Stomach (tissue), 9 donors: ENCODE measurements around the gene ANXA2. TPM values are rescaled to one million over a fixed set of nuclear protein-coding genes. Genes with fewer than 3 reads are reported as not detected.

Source experiments
- DNase-seq, 2 donors: peaks; one replicate each; pipeline versions ENCODE4 v3.0.0 to v3.0.0-alpha.2; 2013 to 2019
- H3K27ac ChIP-seq, 5 donors: fragments of 200-600 bp in 4 of 5; sonication (generic) in 4 of 5; one replicate each; pipeline ENCODE4 v1.5.1; 2013 to 2019; ENCODE audit warnings: mild to moderate bottlenecking in 1 of 5, moderate library complexity in 1 of 5
- H3K27me3 ChIP-seq, 3 donors: fragments of 200-600 bp; sonication (generic); one replicate each; pipeline ENCODE4 v1.5.1; 2017 to 2019; ENCODE audit warnings: mixed run types in 1 of 3
- H3K36me3 ChIP-seq, 4 donors: fragments of 200-600 bp; sonication (generic); 1 replicate in 3 of 4; 2 replicates in 1 of 4; pipeline ENCODE4 v1.5.1; 2016 to 2019
- H3K4me1 ChIP-seq, 4 donors: fragments of 200-600 bp; sonication (generic); one replicate each; pipeline ENCODE4 v1.5.1; 2016 to 2019
- H3K4me3 ChIP-seq, 4 donors: fragments of 200-600 bp; sonication (generic) in 3 of 4; one replicate each; pipeline ENCODE4 v1.5.1; 2016 to 2019; ENCODE audit warnings: mild to moderate bottlenecking in 1 of 4
- H3K9me3 ChIP-seq, 4 donors: fragments of 200-600 bp; sonication (generic); one replicate each; pipeline ENCODE4 v1.5.1; 2016 to 2019
- CTCF ChIP-seq, 7 experiments: fragments of 450-650 bp in 4 of 7; fragments of 200-600 bp in 3 of 7; sonication (generic) in 3 of 7; IDR thresholded peaks; one replicate each; pipeline ENCODE4 v1.5.1; 2016 to 2019; ENCODE audit warnings: antibody characterized with exemption in 7 of 7, control low read depth in 2 of 7, mild to moderate bottlenecking in 1 of 7
- EP300 ChIP-seq: sonication (generic); formaldehyde crosslinking; IDR thresholded peaks from one replicate; pipeline ENCODE4 v1.6.1; 2017; ENCODE audit warnings: antibody characterized with exemption
- POLR2A ChIP-seq, 4 donors: fragments of 450-650 bp; IDR thresholded peaks; one replicate each; pipeline ENCODE4 v1.6.1; 2016; ENCODE audit warnings: antibody characterized with exemption in 4 of 4, control low read depth in 2 of 4, mild to moderate bottlenecking in 1 of 4, moderate library complexity in 1 of 4
- POLR2AphosphoS5 ChIP-seq, 3 donors: sonication (generic); formaldehyde crosslinking; IDR thresholded peaks; one replicate each; pipeline ENCODE4 v1.6.1; 2016; ENCODE audit warnings: antibody characterized with exemption in 3 of 3
- WGBS, 5 donors: extraction: QIAGEN DNeasy Blood & Tissue Kit in 3 of 5; methylation state at CpG; one replicate each; pipeline versions ENCODE4 v1.1.5 to v1.1.7; 2013 to 2018; 5-methylcytosine and 5-hydroxymethylcytosine counted together
- intact Hi-C: fragments of 100-400 bp; cut with DNase I; formaldehyde crosslinking; loops from one replicate; pipeline ENCODE4 v1.15.1; 2023; ENCODE audit warnings: low total_unique reads
- polyA plus RNA-seq, 3 donors: library from polyadenylated mRNA; stranded (reverse); fragments of 200-250 nt; gene quantifications; one replicate each; pipeline ENCODE4 v1.2.3, GENCODE V29; 2013
- small RNA-seq, 4 donors: library from RNA; depleted of rRNA; stranded (forward); fragments of <200 nt; gene quantifications; one replicate each; pipeline ENCODE3, GENCODE V24; 2016
- total RNA-seq, 5 donors: library from RNA; depleted of rRNA; stranded (reverse); fragments of >200 nt; gene quantifications; one replicate each; pipeline versions ENCODE4 v1.1.0 to v1.2.3, GENCODE V29; 2014 to 2016
- donor health status: healthy with polysubstance abuse.
- donor health status: Bipolar disorder and iron deficiency.
- donor health status: healthy.

ANXA2 gene
- total and polyA plus RNA-seq, 8 donors: 292 to 1,332 (median 538) TPM

DNA sequence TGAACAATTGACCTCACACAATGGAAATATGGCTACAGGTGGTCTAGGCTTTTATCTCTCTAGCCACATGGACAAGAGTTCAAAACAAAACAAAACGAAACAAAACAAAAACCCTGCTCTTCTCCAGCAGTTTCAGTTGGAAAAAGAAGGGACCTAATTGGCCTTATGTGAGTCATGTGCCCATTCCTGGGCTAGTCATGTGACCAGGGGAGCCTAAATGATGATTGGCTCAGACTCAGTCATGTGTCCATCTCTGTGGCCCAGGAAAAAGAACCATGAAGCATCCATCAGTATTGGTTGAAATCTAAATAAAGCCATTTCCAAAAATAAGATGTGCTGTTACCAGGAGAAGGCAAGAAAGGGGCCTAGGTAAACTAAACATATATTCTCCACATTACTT is 96.8 kb downstream of the ANXA2 start:
- Histone ChIP-seq H3K27ac (no peak overlapping the region), H3K27me3 (peaks cover 0 to 4% (median 0%) of the 10 kb centered on the region in 3 donors), H3K4me1 (peaks cover 0 to 12% (median 5%) of the 10 kb centered on the region in 4 donors), H3K4me3 (no peak overlapping the region), H3K36me3 (no peaks in the 10 kb centered on the region), H3K9me3 (no peaks in the 10 kb centered on the region)
- no peak for TF ChIP-seq POLR2A (IDR thresholded peaks at IDR 0.05)
- TF ChIP-seq POLR2AphosphoS5 (IDR thresholded peaks at IDR 0.05): no peak
- no peak for TF ChIP-seq CTCF (IDR thresholded peaks at IDR 0.05)
- no peak for TF ChIP-seq EP300
- intact Hi-C loops: no loop called here
- 63 to 92% (median 77%) methylated on average over 1 of the region's 1 CpG for WGBS, 5 donors
- no peak for DNase-seq

GRCh38 chr15:60299452-60300047 is 98.2 kb downstream of the ANXA2 start:
- Histone ChIP-seq H3K4me3 (no peak overlapping the region), H3K27me3 (no peaks in the 10 kb centered on the region), H3K4me1 (peaks cover 0 to 12% (median 5%) of the 10 kb centered on the region in 4 donors), H3K36me3 (no peaks in the 10 kb centered on the region), H3K9me3 (peaks cover 0 to 6% (median 0%) of the 10 kb centered on the region in 4 donors), H3K27ac (no peak overlapping the region)
- peak; percentile 48 to 71 for DNase-seq
- TF ChIP-seq EP300 (no peak), CTCF (IDR thresholded peaks at IDR 0.05) (peak in 1 of 7 experiments; percentile 14)
- WGBS, 5 donors: 25 to 52% (median 35%) methylated on average over 18 of the region's 18 CpGs
- intact Hi-C loops: no loop called here

Small RNAs within 50 kb of the gene (small RNA-seq; reads per million reads assigned to genes)
- gene AC087385.3: 0 reads per million in 4 donors

Other genes starting within 250 kb of the ANXA2 start
- 100 to 1,000 TPM in 1 of 5 donors, 10 to 100 TPM in 4; 17.4 to 127 (median 41.9) TPM for gene ICE2, start 81.2 kb upstream of the ANXA2 start, total RNA-seq
- 10 to 100 TPM; 10.5 to 30.9 (median 10.9) TPM for gene ICE2, start 81.2 kb upstream of the ANXA2 start, polyA plus RNA-seq